PC-9 (cell line): Measurements from ENCODE around the gene BRCA1. TPM values are rescaled to one million over a fixed set of nuclear protein-coding genes. Genes with fewer than 3 reads are reported as not detected.

Source experiments
- BruUV-seq: library from RNA; stranded (reverse); fragments of 400-500 nt; replicated peaks from 2 replicates; lab custom pipeline; 2021; lab: Mats Ljungman, UMichigan
- CTCF ChIA-PET: fragments of 300-600 bp; sonication (Branson Sonifier 250); formaldehyde crosslinking; loops from one replicate; lab custom pipeline; 2022; ENCODE audit warnings: antibody characterized with exemption; lab: Charles Lee
- POLR2A ChIA-PET: fragments of 300-600 bp; sonication (Branson Sonifier 250); formaldehyde crosslinking; loops from one replicate; lab custom pipeline; 2022; ENCODE audit warnings: antibody characterized with exemption; ENCODE audit not compliant: unreplicated experiment; lab: Charles Lee
- DNase-seq, 2 experiments: peaks; one replicate each; pipeline versions ENCODE4 v3.0.0 to v3.0.0-alpha.2; 2015 to 2022; ENCODE audit warnings: mixed read lengths in 1 of 2
- H2AFZ ChIP-seq: fragments of 200-600 bp; sonication (generic); 2 replicates; pipeline ENCODE4 v1.8.1; 2017; ENCODE audit warnings: antibody characterized with exemption
- H3F3A ChIP-seq: fragments of 200-600 bp; sonication (generic); 2 replicates; pipeline ENCODE4 v1.8.1; 2017; ENCODE audit warnings: antibody characterized with exemption, mild to moderate bottlenecking, low read depth; ENCODE audit not compliant: insufficient read depth
- H3K27ac ChIP-seq: fragments of 200-600 bp; sonication (generic); 2 replicates; pipeline ENCODE4 v1.6.1; 2016; ENCODE audit warnings: mixed run types
- H3K27me3 ChIP-seq: fragments of 200-600 bp; sonication (generic); 2 replicates; pipeline ENCODE4 v1.6.1; 2016; ENCODE audit warnings: low read depth, mixed run types; ENCODE audit not compliant: insufficient read depth
- H3K36me3 ChIP-seq: fragments of 200-600 bp; sonication (generic); 2 replicates; pipeline ENCODE4 v1.6.1; 2016; ENCODE audit warnings: low read depth, mixed run types
- H3K4me1 ChIP-seq: fragments of 200-600 bp; sonication (generic); replicated peaks from 2 replicates; pipeline ENCODE4 v1.6.1; 2016; ENCODE audit warnings: mixed run types; ENCODE audit not compliant: insufficient read depth
- H3K4me2 ChIP-seq: fragments of 200-600 bp; sonication (generic); 2 replicates; pipeline ENCODE4 v1.6.1; 2017; ENCODE audit warnings: mixed run types
- H3K4me3 ChIP-seq: fragments of 200-600 bp; sonication (generic); 2 replicates; pipeline ENCODE4 v1.6.1; 2016; ENCODE audit warnings: mixed run types
- H3K79me2 ChIP-seq: fragments of 200-600 bp; sonication (generic); 2 replicates; pipeline ENCODE4 v1.6.1; 2017; ENCODE audit warnings: low read depth, mixed run types
- H3K9me2 ChIP-seq: fragments of 200-600 bp; sonication (generic); 2 replicates; pipeline ENCODE4 v1.8.1; 2017; ENCODE audit warnings: mild to moderate bottlenecking; ENCODE audit not compliant: insufficient read depth
- H3K9me3 ChIP-seq: fragments of 200-600 bp; sonication (generic); 2 replicates; pipeline ENCODE4 v1.8.1; 2016; ENCODE audit warnings: low read depth; ENCODE audit not compliant: insufficient read depth
- H4K20me1 ChIP-seq: fragments of 200-600 bp; sonication (generic); 2 replicates; pipeline ENCODE4 v1.8.1; 2017; ENCODE audit not compliant: insufficient read depth
- CTCF ChIP-seq: fragments of 200-600 bp; sonication (generic); conservative IDR thresholded peaks from 2 replicates; pipeline ENCODE4 v1.6.1; 2017; ENCODE audit warnings: mixed run types, antibody characterized with exemption, mild to moderate bottlenecking, moderate library complexity
- EZH2 ChIP-seq: fragments of 200-600 bp; sonication (generic); IDR thresholded peaks from 2 replicates; pipeline ENCODE4 v1.8.0; 2017; ENCODE audit warnings: antibody characterized with exemption, low read depth
- intact Hi-C: fragments of 100-400 bp; cut with micrococcal nuclease; formaldehyde crosslinking; loops from one replicate; pipeline ENCODE4 v1.10.0; 2022; ENCODE audit not compliant: unreplicated experiment
- total RNA-seq: library from RNA; stranded (reverse); gene quantifications from 2 replicates; pipeline ENCODE4 v1.2.3, GENCODE V29; 2021

The BRCA1 gene
- total RNA-seq, 1 experiment from 2014 or later: 52.0 TPM

GRCh38 chr17:43026595-43026994 lies 98.6 kb downstream of the BRCA1 start:
- Histone ChIP-seq H3K4me1 (peaks cover 8% of the 10 kb centered on the region), H3K4me3 (no peak overlapping the region), H3K9me2 (no peaks in the 10 kb centered on the region), H3K4me2 (no peak overlapping the region), H3K79me2 (no peaks in the 10 kb centered on the region), H4K20me1 (no peaks in the 10 kb centered on the region), H3K27me3 (no peaks in the 10 kb centered on the region), H3K9me3 (no peaks in the 10 kb centered on the region), H3K27ac (no peak overlapping the region), H3K36me3 (no peaks in the 10 kb centered on the region), H2AFZ (no peak overlapping the region), H3F3A (peaks cover 24% of the 10 kb centered on the region; the same call in 1 of the 2 replicates)
- CTCF ChIA-PET: no interaction called here
- TF ChIP-seq EZH2 (no peak), CTCF (no peak)
- no TSS peak for BruUV-seq
- intact Hi-C loops: no loop called here
- no peak for DNase-seq
- POLR2A ChIA-PET: no interaction called here

- Histone ChIP-seq H3K4me2 (no peak overlapping the region), H2AFZ (no peak overlapping the region), H3K36me3 (no peaks in the 10 kb centered on the region), H3K4me1 (peaks cover 10% of the 10 kb centered on the region), H4K20me1 (peaks cover under 1% of the 10 kb centered on the region; the same call in 1 of the 2 replicates), H3F3A (peaks cover 28% of the 10 kb centered on the region; the same call in 1 of the 2 replicates), H3K9me3 (no peaks in the 10 kb centered on the region), H3K79me2 (no peaks in the 10 kb centered on the region), H3K27ac (no peak overlapping the region), H3K4me3 (no peak overlapping the region), H3K9me2 (no peaks in the 10 kb centered on the region), H3K27me3 (no peaks in the 10 kb centered on the region)
- intact Hi-C loops: no loop called here
- no TSS peak for BruUV-seq
- ChIA-PET CTCF (no interaction called here), POLR2A (interaction anchor here (0.8 kb wide), 1 partner anchor 342 kb away, joined by 27 read pairs; no protein-coding TSS in a partner anchor)
- no peak for DNase-seq
- TF ChIP-seq EZH2 (no peak), CTCF (no peak)
These were observed 99.2 kb downstream of the BRCA1 start for GRCh38 chr17:43025766-43026537.

GRCh38 chr17:43025290-43025657 lies 99.9 kb downstream of the BRCA1 start:
- intact Hi-C loops: no loop called here
- Histone ChIP-seq H2AFZ (no peak overlapping the region), H3K4me2 (no peak overlapping the region), H3K27ac (no peak overlapping the region), H3K36me3 (no peaks in the 10 kb centered on the region), H4K20me1 (peaks cover 2% of the 10 kb centered on the region; the same call in 1 of the 2 replicates), H3K4me3 (no peak overlapping the region), H3F3A (peaks cover 35% of the 10 kb centered on the region; the same call in 1 of the 2 replicates), H3K4me1 (peaks cover 17% of the 10 kb centered on the region), H3K79me2 (peaks cover 6% of the 10 kb centered on the region), H3K27me3 (no peaks in the 10 kb centered on the region), H3K9me2 (no peaks in the 10 kb centered on the region), H3K9me3 (no peaks in the 10 kb centered on the region)
- POLR2A ChIA-PET: no interaction called here
- CTCF ChIA-PET: no interaction called here
- BruUV-seq: no TSS peak
- no peak for DNase-seq
- TF ChIP-seq CTCF: no peak
- no peak for TF ChIP-seq EZH2
